GM21423 (cell line): ENCODE results near the gene COL11A1.
"Not testable (repeated sequence)": the region's sequence is repeated elsewhere in the genome, so short reads cannot be mapped to it uniquely, and the experiment has no call there.

Experiments used
- ATAC-seq: cut with Tn5 transposase; IDR thresholded peaks from one replicate; pipeline ENCODE4 v1.9.1; 2021; ENCODE audit warnings: mild to moderate bottlenecking, moderate library complexity; ENCODE audit not compliant: unreplicated experiment

Gene COL11A1

GRCh38 chr1:102933362-102933761 lies 175.0 kb downstream of the COL11A1 start:
- ATAC-seq = not testable (repeated sequence)

GRCh38 chr1:102919659-102920058 lies 188.7 kb downstream of the COL11A1 start:
- no peak for ATAC-seq

GRCh38 chr1:102901996-102902395 lies 206.3 kb downstream of the COL11A1 start:
- no peak for ATAC-seq

GRCh38 chr1:102899935-102900334 lies 208.4 kb downstream of the COL11A1 start:
- no peak for ATAC-seq

GRCh38 chr1:102897557-102897956 lies 210.8 kb downstream of the COL11A1 start:
- ATAC-seq = no peak

GRCh38 chr1:102896771-102897170 lies 211.6 kb downstream of the COL11A1 start:
- ATAC-seq = no peak

GRCh38 chr1:102896286-102896685 lies 212.0 kb downstream of the COL11A1 start:
- no peak for ATAC-seq

GRCh38 chr1:102891868-102892625 lies 216.3 kb downstream of the COL11A1 start:
- no peak for ATAC-seq

GRCh38 chr1:102886638-102887037 lies 221.7 kb downstream of the COL11A1 start:
- no peak for ATAC-seq

- ATAC-seq = no peak
These were observed 224.1 kb downstream of the COL11A1 start for GRCh38 chr1:102884238-102884637.

- ATAC-seq = no peak
These were observed 228.8 kb downstream of the COL11A1 start for GRCh38 chr1:102879439-102879993.

- no peak for ATAC-seq
These were observed 232.6 kb downstream of the COL11A1 start for GRCh38 chr1:102875756-102876155.

- no peak for ATAC-seq
These were observed 235.8 kb downstream of the COL11A1 start for GRCh38 chr1:102872526-102872925.

GRCh38 chr1:102872097-102872496 lies 236.2 kb downstream of the COL11A1 start:
- ATAC-seq = no peak

- ATAC-seq = no peak
These were observed 244.6 kb downstream of the COL11A1 start for GRCh38 chr1:102863704-102864103.

- ATAC-seq = no peak
These were observed 247.1 kb downstream of the COL11A1 start for GRCh38 chr1:102861247-102861646.

GRCh38 chr1:102858695-102859094 lies 249.6 kb downstream of the COL11A1 start:
- no peak for ATAC-seq

GRCh38 chr1:102857251-102857650 lies 251.1 kb downstream of the COL11A1 start:
- no peak for ATAC-seq

- ATAC-seq = no peak
These were observed 254.6 kb downstream of the COL11A1 start for GRCh38 chr1:102853701-102854187.

GRCh38 chr1:102853136-102853535 lies 255.2 kb downstream of the COL11A1 start:
- ATAC-seq = no peak

GRCh38 chr1:102852613-102853012 lies 255.7 kb downstream of the COL11A1 start:
- ATAC-seq = no peak

- no peak for ATAC-seq
These were observed 256.7 kb downstream of the COL11A1 start for GRCh38 chr1:102851616-102852015.
